Measurements from ENCODE around the gene IL1R1. TPM values are rescaled to one million over a fixed set of nuclear protein-coding genes. Genes with fewer than 3 reads are reported as not detected.

IL1R1 gene
- total and polyA plus RNA-seq, 8 donors = 17.5 to 109 (median 51.3) TPM

DNA sequence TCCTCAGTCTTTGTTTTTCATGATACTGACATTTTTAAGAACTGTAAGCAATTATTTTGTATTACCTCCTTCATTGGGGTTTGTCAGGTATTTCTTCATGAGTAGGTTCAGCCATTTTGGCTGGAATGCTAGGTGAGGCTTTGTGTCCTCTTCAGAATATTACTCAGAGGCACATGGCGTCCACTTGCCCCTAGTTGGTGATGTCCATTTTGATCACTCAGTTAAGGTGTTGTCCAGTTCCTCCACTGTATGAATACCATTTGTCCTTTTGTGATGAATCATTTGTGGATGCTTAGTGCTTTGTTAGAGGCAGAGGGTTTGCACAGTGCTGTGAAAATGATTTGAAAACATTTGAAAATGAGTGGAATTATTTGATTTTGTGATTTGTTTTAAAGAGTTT, 49.0 kb downstream of the IL1R1 start:
- intact Hi-C loops (cut with DNase I; ENCODE audit: low total_unique reads) = no loop called here
- Histone ChIP-seq H3K27me3 (no peaks in the 10 kb centered on the region), H3K4me3 (no peak overlapping the region), H3K4me1 (peaks cover 6 to 19% (median 13%) of the 10 kb centered on the region in 4 donors), H3K36me3 (no peaks in the 10 kb centered on the region), H3K27ac (no peak overlapping the region), H3K9me3 (no peaks in the 10 kb centered on the region)
- WGBS, 5 donors = 91 to 100% (median 98%) methylated on average over 1 of the region's 1 CpG
- TF ChIP-seq POLR2AphosphoS5 (IDR thresholded peaks at IDR 0.05) = no peak
- no peak for TF ChIP-seq POLR2A (IDR thresholded peaks at IDR 0.05)
- TF ChIP-seq EP300 (IDR thresholded peaks at IDR 0.05) = no peak
- TF ChIP-seq, protein P1, sequence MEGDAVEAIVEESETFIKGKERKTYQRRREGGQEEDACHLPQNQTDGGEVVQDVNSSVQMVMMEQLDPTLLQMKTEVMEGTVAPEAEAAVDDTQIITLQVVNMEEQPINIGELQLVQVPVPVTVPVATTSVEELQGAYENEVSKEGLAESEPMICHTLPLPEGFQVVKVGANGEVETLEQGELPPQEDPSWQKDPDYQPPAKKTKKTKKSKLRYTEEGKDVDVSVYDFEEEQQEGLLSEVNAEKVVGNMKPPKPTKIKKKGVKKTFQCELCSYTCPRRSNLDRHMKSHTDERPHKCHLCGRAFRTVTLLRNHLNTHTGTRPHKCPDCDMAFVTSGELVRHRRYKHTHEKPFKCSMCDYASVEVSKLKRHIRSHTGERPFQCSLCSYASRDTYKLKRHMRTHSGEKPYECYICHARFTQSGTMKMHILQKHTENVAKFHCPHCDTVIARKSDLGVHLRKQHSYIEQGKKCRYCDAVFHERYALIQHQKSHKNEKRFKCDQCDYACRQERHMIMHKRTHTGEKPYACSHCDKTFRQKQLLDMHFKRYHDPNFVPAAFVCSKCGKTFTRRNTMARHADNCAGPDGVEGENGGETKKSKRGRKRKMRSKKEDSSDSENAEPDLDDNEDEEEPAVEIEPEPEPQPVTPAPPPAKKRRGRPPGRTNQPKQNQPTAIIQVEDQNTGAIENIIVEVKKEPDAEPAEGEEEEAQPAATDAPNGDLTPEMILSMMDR (IDR thresholded peaks at IDR 0.05) = no peak
- DNase-seq = no peak

DNA sequence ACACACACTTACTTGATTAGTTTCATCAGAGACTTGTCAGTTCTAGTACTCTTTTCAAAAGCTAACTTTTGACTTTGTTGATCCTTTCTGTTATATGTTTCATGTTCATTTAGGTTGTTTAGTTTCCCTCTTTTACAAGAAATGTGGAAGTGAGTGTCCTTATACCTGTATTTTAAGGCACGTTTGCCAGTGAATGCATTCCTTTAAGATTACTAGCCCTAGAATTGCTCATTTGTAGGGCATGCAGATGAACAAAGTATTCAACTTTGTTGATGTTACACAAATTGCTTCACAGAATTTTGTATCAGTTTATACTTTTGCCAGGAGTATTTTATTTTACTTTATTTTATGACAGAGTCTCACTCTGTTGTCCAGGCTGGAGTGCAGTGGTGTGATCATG, 50.5 kb downstream of the IL1R1 start:
- no peak for TF ChIP-seq POLR2AphosphoS5 (IDR thresholded peaks at IDR 0.05)
- no peaks in the 10 kb centered on the region for H3K36me3 ChIP-seq
- DNase-seq = no peak
- H3K4me3 ChIP-seq = no peak overlapping the region
- no peaks in the 10 kb centered on the region for H3K27me3 ChIP-seq
- H3K9me3 ChIP-seq = no peaks in the 10 kb centered on the region
- 81 to 97% (median 89%) methylated on average over 1 of the region's 1 CpG for WGBS, 5 donors
- intact Hi-C loops (cut with DNase I; ENCODE audit: low total_unique reads) = no loop called here
- peaks cover 0 to 13% (median 2%) of the 10 kb centered on the region in 4 donors for H3K4me1 ChIP-seq
- no peak overlapping the region for H3K27ac ChIP-seq

DNA sequence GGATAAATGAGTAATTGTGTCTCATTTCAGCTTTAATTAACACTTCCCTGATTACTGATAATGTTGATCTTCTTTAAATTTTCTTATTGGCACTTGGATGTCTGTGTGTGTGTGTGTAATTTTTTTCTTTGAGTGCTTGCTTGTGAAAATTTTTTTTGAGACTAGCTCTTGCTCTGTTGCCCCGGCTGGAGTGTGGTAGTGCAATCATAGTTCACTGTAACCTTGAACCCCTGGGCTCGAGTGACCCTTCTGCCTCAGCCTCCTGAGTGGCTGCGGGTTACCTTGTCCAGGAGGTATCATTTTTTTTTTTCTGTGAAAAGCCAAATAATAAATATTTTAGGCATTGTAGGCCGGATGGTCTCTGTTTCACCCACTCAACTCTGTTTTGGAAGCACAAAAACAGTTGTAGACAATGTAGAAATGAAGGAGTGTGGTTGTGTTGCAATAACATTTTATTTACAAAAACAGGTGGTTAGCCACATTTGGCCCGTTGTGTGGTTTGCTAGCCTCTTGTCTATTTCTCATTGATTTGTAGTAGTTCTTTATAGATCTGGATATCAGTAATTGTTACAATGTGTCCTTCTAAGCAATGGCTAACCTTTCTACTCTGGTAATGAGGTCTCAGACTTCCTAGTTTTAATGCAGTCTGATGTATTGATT, 52.2 kb downstream of the IL1R1 start:
- 72 to 96% (median 89%) methylated on average over 5 of the region's 5 CpGs for WGBS, 5 donors
- intact Hi-C loops (cut with DNase I; ENCODE audit: low total_unique reads) = no loop called here
- H3K27me3 ChIP-seq = no peaks in the 10 kb centered on the region
- H3K27ac ChIP-seq = no peak overlapping the region
- no peaks in the 10 kb centered on the region for H3K36me3 ChIP-seq
- no peaks in the 10 kb centered on the region for H3K9me3 ChIP-seq
- DNase-seq = no peak
- no peak overlapping the region for H3K4me3 ChIP-seq
- TF ChIP-seq, protein P1 (IDR thresholded peaks at IDR 0.05) = no peak
- no peak for TF ChIP-seq POLR2AphosphoS5 (IDR thresholded peaks at IDR 0.05)
- H3K4me1 ChIP-seq = peaks cover 0 to 14% (median 2%) of the 10 kb centered on the region in 4 donors

DNA sequence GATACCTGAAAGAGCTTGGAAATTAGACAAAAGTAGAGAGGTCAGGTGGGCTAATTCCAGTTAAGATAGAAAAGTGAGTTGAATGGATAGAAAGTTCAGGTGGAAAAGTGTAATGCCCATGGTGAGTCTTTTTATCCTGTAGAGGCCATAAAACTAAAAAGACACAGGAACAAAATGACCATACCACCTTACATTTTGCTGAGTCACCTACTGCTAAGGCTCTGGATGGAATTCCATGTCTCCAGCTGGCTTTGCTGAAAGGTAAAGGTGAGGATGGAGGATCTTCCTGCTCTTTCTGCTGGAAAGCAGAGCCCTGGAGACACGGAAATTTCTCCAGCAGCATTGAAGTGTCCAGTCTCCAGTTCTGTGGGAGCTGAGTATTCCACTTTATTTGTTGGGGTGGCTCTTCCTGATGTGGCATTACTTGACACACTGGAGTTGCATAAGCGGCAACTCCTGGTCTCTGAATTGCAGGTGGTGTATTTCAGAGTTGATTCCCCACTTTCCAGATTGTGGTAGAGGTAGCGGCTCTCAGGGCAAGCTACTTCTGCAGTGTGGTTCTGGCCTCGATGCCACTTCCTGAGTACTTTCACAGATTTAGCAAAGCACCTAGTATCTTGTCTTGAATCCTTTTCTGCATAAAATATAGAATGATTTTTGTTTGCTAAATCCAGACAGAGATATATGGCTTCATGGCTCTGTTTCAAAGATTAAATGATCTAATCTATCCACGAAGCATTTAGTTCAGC, 55.0 kb downstream of the IL1R1 start:
- H3K4me3 ChIP-seq = no peak overlapping the region
- H3K27ac ChIP-seq = no peak overlapping the region
- intact Hi-C loops (cut with DNase I; ENCODE audit: low total_unique reads) = no loop called here
- H3K4me1 ChIP-seq = peaks cover 0 to 7% (median 0%) of the 10 kb centered on the region in 4 donors
- no peaks in the 10 kb centered on the region for H3K27me3 ChIP-seq
- no peaks in the 10 kb centered on the region for H3K36me3 ChIP-seq
- no peaks in the 10 kb centered on the region for H3K9me3 ChIP-seq
- no peak for DNase-seq
- 57 to 83% (median 76%) methylated on average over 4 to 5 of the region's 5 CpGs for WGBS, 5 donors
- TF ChIP-seq EP300 (IDR thresholded peaks at IDR 0.05) (no peak), POLR2AphosphoS5 (IDR thresholded peaks at IDR 0.05) (no peak), POLR2A (IDR thresholded peaks at IDR 0.05) (no peak)
- TF ChIP-seq, protein P1 (IDR thresholded peaks at IDR 0.05) = no peak

DNA sequence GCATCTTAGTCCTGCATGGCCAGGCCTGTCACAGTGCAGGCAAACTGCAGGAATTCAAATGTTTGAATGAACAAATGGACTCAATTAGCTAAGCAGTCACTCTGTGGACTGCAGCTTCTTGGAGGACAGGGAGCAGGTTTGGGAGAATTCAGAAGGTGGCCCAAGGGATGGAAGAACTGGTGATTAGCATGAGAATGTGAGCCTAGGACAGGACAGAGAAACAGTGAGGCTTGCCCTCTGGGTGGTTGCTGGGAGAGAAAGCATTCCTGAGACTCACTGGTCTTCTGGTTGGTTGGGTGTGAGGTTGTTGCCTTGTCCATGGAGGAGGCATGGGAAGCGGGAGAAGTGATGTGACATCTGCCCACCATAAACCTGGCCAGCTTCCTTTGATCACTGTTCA, 58.0 kb downstream of the IL1R1 start:
- DNase-seq = no peak
- intact Hi-C loops (cut with DNase I; ENCODE audit: low total_unique reads) = no loop called here
- TF ChIP-seq, protein P1 (IDR thresholded peaks at IDR 0.05) = no peak
- TF ChIP-seq POLR2AphosphoS5 (IDR thresholded peaks at IDR 0.05) (no peak), POLR2A (IDR thresholded peaks at IDR 0.05) (no peak), EP300 (IDR thresholded peaks at IDR 0.05) (no peak)
- Histone ChIP-seq H3K36me3 (no peaks in the 10 kb centered on the region), H3K27me3 (no peaks in the 10 kb centered on the region), H3K9me3 (no peaks in the 10 kb centered on the region), H3K27ac (no peak overlapping the region), H3K4me3 (no peak overlapping the region), H3K4me1 (peaks cover 0 to 7% (median 0%) of the 10 kb centered on the region in 4 donors)
- 92 to 100% (median 100%) methylated on average over 1 of the region's 1 CpG for WGBS, 5 donors

Data from stomach (tissue), 9 donors.